ENCODE results near the gene AKAP1.

GRCh38 chr17:57136355-57136754 lies 51.3 kb downstream of the AKAP1 start:
- TF ChIP-seq EP300 (IDR thresholded peaks at IDR 0.05), result no peak
- TF ChIP-seq POLR2A (IDR thresholded peaks at IDR 0.05), result no peak
- no peak for TF ChIP-seq CTCF (IDR thresholded peaks at IDR 0.05)
- no peak for TF ChIP-seq POLR2AphosphoS5 (IDR thresholded peaks at IDR 0.05)

Measured in gastroesophageal sphincter (tissue), 3 donors.